Activated T-cell treated with anti-CD3 and anti-CD28 coated beads for 4 hours (primary cell): ENCODE data around the gene UPK3B.
"Not testable (repeated sequence)": the region's sequence is repeated elsewhere in the genome, so short reads cannot be mapped to it uniquely, and the experiment has no call there.

Source experiments
- DNase-seq: peaks from one replicate; pipeline ENCODE4 v3.0.0-alpha.2; 2020

UPK3B gene

GRCh38 chr7:76492139-76492538 lies 18.2 kb upstream of the UPK3B start:
- DNase-seq = not testable (repeated sequence)

- not testable (repeated sequence) for DNase-seq
Measured at GRCh38 chr7:76495717-76496116, 14.6 kb upstream of the UPK3B start.

- not testable (repeated sequence) for DNase-seq
Measured at GRCh38 chr7:76497918-76498582, 12.3 kb upstream of the UPK3B start.

- DNase-seq = not testable (repeated sequence)
Measured at GRCh38 chr7:76498583-76499200, 11.7 kb upstream of the UPK3B start.

- not testable (repeated sequence) for DNase-seq
Measured at GRCh38 chr7:76499201-76499923, 11.0 kb upstream of the UPK3B start.

GRCh38 chr7:76499924-76500241 lies 10.5 kb upstream of the UPK3B start:
- DNase-seq = not testable (repeated sequence)

GRCh38 chr7:76502224-76502623 lies 8.1 kb upstream of the UPK3B start:
- DNase-seq = not testable (repeated sequence)

GRCh38 chr7:76502836-76503235 lies 7.5 kb upstream of the UPK3B start:
- not testable (repeated sequence) for DNase-seq

GRCh38 chr7:76503244-76503643 lies 7.1 kb upstream of the UPK3B start:
- not testable (repeated sequence) for DNase-seq

GRCh38 chr7:76504351-76505167 lies 5.8 kb upstream of the UPK3B start:
- DNase-seq = not testable (repeated sequence)

GRCh38 chr7:76505168-76506080 lies 4.9 kb upstream of the UPK3B start:
- DNase-seq = no peak

GRCh38 chr7:76506081-76506440 lies 4.3 kb upstream of the UPK3B start:
- no peak for DNase-seq

- not testable (repeated sequence) for DNase-seq
Measured at GRCh38 chr7:76506643-76507042, 3.7 kb upstream of the UPK3B start.

- DNase-seq = no peak
Measured at GRCh38 chr7:76507723-76508406, 2.5 kb upstream of the UPK3B start.

- not testable (repeated sequence) for DNase-seq
Measured at GRCh38 chr7:76511200-76511910, 1.0 kb downstream of the UPK3B start.

- DNase-seq = not testable (repeated sequence)
Measured at GRCh38 chr7:76511911-76512885, 1.8 kb downstream of the UPK3B start.

GRCh38 chr7:76512941-76513816 lies 2.8 kb downstream of the UPK3B start:
- DNase-seq = no peak
